IPS DF 4.7 (cell line): Measurements from ENCODE around the gene ZNF93.
A peak's percentile ranks its signal among the peaks of the same experiment; 100 is the strongest.
"Not testable (repeated sequence)": the region's sequence is repeated elsewhere in the genome, so short reads cannot be mapped to it uniquely, and the experiment has no call there.

Experiments used
- DNase-seq: peaks from one replicate; pipeline ENCODE4 v3.0.0-alpha.2; 2013; ENCODE audit warnings: low spot score; ENCODE audit errors: extremely low read depth

ZNF93 gene

GRCh38 chr19:19937403-19937802, 36.7 kb downstream of the ZNF93 start:
- no peak for DNase-seq

GRCh38 chr19:19938449-19938848, 37.7 kb downstream of the ZNF93 start:
- DNase-seq: no peak

GRCh38 chr19:19943848-19944582, 43.3 kb downstream of the ZNF93 start:
- DNase-seq: no peak

DNA sequence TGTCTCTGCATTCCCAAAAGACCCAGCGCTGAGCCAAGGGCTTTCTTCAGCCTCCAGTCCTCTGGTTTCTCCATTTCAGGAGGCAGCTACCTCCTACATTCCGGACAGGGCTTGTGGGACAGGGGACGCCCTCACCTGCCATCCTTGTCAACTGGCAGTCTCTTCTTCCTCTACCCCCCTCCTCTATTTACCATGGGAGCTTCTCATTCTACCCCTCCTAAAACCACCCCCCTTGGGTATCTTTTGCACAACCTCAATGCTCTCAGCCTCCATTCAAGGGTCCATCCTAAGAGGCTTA, 43.8 kb downstream of the ZNF93 start:
- no peak for DNase-seq

DNA sequence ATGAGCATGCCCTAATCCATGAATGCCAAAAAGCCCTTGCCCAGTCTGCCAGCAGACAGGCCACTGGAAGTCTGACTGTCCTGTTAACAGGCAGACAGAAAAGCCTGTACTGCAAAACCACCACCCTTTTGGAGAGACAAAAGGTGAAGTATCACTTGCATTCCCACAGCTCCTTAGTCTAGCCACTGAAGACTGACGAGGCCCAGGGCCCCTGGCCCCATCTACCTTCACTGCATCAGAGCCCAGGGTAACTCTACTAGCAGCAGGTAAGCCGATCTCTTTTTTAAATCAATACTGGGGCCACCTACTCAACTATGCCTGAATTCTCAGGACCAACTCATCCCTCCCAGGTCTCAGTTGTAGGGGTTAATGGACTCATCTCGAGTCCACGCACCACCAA, 45.5 kb downstream of the ZNF93 start:
- no peak for DNase-seq

DNA sequence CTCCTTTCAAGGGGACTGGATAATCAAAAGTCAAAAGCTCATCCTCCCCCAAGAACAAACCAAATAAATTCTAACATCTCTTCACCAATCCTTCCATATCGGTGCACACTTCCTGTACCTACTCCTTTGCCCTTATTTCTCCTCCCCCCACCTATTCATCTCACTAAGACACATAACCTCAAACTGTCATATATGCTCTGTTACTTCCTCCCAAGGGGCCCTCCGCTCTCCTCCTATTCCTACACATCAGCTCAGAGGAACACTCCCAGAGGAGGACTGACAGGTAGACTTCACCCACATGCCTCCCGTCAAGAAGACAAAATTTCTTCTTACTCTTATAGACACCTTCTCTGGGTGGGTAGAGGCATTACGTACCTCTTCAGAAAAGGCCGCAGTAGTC, 48.1 kb downstream of the ZNF93 start:
- DNase-seq: no peak

DNA sequence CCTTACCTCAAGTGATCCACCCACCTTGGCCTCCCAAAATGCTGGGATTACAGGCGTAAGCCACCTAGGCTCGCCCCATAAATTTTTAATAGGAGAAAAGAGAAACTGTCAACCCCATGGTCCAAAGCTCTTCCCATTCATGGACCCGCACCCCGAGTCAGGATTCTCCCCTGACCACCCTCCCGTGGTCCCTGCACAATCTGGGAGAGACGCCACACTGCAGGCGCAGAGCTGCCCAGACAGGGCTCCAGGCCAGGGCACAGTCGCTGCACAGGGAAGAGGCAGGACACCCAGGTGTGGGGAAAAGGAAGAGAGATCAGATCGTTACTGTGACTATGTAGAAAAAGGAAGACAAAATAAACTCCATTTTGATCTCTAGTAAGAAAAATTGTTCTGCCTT, 54.5 kb downstream of the ZNF93 start:
- DNase-seq: no peak

DNA sequence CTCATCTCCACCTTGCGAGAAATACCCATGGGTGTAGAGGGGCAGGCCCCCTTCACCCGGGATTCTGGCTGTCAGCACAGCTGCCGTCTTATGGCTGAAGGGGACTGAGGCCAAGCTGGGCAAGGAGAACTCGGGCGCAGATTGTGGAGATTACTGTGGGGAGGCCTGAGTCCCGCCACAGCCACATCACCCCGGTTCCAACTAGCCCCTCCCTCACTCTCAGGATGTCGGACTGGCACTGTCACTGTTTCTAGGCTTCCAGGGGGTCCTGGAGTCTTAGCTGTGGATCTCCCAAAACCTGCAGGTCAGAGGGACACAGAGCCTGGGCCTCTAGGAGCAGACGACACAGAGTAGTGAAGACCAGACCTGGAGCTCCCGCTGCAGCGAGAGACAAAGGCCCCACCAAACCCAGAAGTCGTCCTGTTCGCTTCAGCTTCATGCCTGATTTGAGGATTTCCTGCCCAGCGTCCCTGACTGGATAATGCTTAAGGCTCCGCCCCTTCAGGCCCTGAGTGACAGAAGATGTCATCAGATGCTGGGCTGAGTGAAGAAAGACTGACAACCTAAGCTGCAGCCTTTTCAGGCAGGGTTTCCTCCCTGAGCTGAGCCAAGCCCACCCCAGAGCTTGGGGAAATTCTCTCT, 55.8 kb downstream of the ZNF93 start:
- peak; percentile 16 for DNase-seq

- not testable (repeated sequence) for DNase-seq
Measured at GRCh38 chr19:19957766-19958165, 57.0 kb downstream of the ZNF93 start.

DNA sequence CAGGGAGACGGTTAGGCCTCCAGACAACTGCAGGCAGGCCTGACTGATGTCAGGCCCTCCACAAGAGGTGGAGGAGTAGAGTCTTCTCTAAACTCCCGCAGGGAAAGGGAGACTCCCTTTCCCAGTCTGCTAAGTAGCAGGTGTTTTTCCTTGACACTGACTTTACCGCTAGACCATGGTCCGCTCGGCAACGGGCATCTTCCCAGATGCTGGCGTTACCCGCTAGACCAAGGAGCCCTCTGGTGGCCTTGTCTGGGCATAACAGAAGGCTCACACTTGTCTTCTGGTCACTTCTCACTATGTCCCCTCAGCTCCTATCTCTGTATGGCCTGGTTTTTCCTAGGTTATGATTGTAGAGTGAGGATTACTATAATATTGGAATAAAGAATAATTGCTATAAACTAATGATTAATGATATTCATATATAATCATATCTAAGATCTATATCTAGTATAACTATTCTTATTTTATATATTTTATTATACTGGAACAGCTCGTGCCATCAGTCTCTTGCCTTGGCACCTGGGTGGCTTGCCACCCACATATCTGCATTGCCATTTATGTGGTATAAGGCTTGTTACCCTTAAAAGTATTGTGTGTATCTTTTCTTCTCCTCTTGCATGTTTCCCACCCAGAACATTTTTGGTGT, 58.5 kb downstream of the ZNF93 start:
- peak; percentile 28 for DNase-seq

GRCh38 chr19:19964416-19964815, 63.7 kb downstream of the ZNF93 start:
- no peak for DNase-seq

DNA sequence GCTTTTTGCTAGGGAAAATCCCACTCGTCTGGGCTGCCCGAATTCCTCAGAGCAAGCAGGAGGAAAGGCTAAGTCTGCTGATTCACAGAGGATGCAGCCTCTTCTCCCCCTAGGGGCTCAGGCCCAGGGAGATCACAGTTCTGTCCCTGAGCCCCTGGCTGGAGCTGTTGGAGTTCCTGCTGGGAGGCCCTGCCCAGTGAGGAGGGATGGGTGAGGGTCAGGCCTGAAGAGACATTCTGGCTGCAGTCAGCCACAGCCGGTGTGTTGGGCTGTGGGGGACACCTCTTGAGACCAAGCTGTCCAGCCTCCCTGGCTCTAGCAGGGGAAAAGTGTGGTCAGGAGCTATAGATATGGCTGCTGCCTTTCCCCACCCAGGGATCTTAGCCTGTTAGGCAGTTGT, 65.4 kb downstream of the ZNF93 start:
- not testable (repeated sequence) for DNase-seq

DNA sequence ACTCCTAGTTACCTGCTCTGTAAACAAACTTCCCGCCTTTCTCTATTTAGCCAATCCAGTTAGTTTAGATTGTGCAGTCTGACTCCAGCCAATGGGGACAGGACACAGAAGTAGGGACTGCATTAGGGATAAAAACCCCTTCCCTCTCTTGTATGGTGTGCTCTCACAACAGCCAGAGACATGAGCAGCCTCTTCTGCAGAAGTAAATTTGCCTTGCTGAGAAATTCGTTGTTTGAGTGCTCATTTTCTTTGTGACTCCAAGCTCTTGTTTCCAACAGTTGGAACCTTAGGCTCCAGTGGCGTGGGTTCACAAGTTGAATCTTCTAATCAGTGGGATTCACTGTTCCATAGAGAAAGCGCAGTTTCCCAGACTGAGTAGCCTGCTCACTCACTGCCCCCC, 66.1 kb downstream of the ZNF93 start:
- no peak for DNase-seq
